GM21381 (cell line): ENCODE measurements around the gene IFT80.

ENCODE experiments used
- ATAC-seq: cut with Tn5 transposase; IDR thresholded peaks from one replicate; pipeline ENCODE4 v1.9.1; 2021; ENCODE audit warnings: mild to moderate bottlenecking, moderate library complexity; ENCODE audit not compliant: unreplicated experiment

The IFT80 gene

DNA sequence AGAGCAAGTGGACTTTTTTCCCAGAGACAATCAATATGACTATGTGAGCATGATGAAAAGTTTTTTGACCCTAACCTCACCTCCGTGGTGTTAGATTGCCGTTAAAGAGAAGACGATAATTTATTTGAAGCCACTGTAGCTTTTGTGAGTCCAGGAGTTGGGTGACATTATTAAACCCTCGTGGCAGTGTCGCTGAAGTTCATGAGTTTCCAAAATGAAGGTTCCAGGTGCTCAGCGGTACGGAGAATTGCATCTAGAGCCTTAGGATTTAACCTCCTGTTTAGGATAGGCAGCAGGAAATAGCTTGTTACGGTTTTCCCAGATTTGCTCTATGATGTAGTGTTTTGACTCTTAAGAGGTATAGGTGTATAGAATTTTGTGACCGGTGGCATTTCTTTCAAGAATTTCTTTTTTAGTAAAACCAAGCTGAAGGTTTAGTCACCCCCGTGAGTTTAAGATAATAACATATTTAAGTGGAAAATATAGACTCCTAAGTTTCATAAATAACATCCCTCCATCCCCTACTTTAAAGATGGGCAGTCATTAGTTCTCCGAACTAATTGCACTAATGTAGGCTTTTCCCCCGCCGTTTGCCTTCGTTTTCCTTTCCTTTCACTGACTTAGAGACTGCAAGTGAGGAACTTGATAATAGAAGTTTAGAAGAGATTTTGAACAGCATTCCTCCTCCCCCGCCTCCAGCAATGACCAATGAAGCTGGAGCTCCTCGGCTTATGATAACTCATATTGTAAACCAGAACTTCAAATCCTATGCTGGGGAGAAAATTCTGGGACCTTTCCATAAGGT lies 2.5 kb upstream of the IFT80 start:
- ATAC-seq: no peak

DNA sequence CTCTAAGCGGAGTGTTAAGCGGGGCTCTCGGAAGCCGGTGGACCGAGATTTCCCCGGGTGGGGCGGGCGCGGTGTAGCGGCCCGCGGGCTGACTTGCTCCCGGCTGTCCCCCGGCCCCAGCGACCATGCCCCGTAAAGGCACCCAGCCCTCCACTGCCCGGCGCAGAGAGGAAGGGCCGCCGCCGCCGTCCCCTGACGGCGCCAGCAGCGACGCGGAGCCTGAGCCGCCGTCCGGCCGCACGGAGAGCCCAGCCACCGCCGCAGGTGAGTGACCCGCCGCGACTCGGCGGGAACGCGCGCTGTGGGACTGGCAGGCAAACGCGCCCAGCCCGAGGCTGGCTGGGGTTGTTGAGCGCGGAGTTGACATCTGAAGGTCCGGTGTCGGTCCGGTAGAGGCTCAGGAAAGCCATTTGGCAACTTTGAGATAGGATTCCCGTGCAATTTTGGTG lies 1.7 kb upstream of the IFT80 start:
- ATAC-seq: no peak

DNA sequence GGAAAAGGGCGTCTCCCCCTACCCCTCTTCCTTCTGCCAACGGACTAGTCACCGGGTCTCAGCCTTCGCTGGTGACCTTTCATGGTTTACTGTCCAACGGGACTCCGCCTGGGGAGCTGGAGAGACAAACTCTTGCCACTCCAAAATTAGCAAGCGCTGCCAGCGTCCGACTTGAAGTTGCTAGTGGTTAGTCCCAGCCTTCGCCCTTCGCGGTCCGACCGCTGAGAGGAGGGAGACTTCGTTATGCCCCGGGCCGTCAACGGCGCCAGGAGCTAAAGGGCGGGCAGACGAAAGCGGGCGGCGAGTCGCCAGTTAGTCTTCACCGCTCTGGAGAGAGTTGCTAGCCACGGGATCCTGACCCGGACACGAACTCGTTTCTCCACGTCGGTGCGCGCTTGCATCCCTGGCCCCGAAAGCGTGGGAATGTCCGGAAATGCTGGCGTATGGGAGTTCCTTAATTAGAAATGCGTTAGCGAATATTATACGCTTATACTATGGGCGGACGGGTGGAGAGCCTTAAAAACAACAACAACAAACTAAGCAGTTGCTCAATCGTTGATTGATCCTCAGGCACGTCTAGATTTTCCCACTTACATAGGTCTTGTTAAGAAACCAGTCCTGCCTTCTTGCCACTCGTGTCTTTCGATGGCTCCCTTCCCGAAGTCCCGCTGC lies 1.1 kb upstream of the IFT80 start:
- ATAC-seq: peak; percentile 7

DNA sequence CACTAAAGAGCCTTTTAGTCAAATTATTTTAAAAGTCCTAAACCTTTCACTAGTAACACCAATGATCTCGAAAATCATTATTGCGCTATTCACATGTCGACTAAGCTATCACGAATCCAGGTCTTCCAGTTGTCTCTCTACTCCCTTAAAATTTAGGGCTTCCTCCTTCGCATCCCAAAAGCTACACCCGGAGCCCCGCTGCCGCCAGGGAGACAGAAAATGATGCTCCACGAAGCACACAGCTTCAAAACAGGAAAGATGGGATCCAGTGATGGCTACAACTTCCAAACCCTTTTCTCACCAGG lies 253 bp downstream of the IFT80 start:
- peak; percentile 6 for ATAC-seq

DNA sequence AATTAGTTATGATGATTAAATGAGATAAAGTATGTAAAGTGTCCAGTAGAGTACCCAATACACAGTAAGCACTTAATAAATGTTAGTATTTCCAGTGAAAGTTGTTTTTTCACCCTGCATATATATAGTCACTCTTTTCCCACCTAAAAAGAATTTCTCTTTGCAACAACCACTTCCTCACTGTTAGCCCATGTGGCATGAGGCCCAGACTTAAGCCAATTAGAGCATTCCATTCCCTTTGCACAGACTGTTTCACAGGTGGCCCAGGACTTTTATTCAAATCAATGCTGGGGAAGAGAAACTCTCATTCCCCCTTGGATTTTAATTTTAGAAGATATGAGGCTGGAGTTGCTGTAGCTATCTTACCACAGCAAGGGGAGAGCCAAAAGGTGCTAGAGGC lies 3.7 kb downstream of the IFT80 start:
- no peak for ATAC-seq

DNA sequence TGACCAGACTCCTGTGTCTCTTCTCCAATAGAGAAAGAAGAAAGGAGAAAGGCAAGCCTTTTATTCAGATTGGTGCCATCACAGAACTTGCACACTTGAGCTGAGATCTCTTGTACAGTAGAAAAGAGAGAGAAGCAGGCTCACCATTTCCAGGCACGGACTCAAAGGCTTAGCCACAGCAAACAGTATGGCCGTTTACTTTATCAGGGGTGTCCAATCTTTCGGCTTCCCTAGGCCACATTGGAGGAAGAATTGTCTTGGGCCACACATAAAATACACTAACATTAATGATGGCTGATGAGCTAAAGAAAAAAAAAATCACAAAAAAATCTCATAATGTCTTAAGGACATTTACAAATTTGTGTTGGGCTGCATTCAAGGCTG lies 5.0 kb downstream of the IFT80 start:
- ATAC-seq: no peak

DNA sequence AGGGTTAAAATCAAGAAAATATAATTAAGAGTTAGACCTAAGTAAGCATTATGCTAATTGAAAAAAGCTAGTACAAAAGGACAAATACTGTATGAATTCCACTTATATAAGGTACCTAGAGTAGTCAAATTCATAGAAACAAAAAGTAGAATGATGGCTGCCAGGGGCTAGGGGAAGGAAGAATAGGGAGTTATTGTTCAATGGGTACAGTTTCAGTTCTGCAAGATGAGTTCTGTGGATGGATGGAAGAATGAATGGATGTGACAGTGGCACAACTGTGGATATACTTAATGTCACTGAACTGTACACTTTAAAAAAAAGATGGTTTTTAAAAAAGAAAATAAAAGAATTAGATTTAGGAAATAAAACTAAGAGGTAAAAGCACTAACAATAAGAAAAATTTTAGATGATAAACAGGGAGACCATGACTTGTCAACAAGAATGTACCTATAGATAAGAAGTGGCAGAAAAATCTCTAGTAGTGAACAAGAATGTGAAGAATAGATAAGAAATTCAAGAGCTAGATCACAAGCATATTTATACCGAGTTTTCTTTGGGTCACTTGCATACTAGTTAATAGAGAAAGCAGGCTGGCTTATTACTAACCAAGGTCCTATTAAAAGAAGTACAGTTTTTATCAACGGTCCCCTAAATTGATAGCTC lies 5.5 kb downstream of the IFT80 start:
- no peak for ATAC-seq

DNA sequence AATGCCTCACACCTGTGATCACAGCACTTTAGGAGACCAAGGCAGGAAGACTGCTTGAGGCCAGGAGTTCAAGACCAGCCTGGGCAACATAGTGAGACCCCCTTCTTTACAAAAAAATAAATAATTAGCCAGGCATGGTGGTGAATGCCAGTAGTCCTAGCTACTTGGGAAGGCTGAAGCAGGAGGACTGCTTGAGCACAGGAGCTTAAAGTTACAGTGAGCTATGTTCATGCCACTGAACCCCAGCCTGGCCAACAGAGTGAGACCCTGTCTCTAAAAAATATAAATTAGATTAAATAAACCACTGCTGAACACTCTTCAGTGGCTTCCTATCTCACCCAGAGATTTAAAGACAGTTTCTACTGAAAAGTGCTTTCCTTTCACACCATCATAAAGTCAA lies 6.2 kb downstream of the IFT80 start:
- no peak for ATAC-seq

DNA sequence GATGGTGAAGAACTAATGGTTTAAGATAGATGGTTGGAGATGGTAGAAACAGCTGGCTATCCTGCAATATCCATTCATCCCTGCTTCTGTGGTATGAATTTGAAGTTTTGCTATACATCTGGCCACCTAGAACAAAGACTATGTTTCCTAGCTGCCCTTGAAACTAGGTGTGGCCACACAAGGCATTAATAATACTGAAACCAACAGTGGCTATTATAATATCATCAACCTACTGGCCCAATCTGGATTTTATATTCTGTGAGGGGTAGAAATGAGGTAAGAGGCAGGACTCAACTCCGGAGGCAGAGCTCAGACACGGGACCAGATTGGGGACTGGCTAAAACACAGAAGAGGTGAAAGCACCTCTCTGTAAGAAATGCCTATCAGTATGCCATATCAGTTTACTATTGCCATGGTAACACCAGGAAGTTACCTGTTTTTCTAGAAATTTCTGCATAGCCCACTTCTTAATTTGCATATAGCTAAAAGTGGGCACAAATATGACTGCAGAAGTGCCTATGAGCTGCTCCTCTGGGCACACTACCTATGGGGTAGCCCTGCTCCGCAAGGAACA lies 8.4 kb downstream of the IFT80 start:
- no peak for ATAC-seq

DNA sequence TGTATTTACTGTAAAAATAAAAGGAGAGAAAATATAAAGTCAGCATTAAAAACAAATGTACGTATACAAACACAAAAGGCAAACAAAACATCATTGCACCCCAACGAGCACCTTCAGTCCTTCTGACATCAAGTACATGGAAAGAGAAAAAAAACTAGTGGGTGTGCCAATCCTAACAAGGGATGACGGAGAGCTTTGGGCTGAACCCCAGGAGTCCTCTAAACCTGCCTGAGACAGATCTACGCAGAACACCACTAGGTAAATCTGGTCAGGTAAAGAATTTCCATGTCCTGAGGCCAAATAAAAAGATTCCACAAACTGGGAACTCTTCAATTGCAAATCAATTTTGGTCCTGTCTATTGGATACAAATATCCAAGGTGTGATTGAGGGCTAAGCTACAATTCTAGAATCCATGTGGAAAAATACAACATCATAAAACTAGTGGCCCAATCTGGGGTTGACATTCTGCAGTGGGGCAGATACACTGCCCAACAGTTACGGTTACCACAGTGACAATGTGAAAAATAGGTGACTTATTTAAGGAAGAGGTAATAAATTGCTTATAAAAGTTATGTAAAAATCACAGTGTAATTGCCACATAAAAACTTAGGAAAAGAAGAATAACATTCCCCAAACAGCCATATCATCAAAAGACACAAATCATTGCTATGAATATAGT lies 14.2 kb downstream of the IFT80 start:
- ATAC-seq: no peak

DNA sequence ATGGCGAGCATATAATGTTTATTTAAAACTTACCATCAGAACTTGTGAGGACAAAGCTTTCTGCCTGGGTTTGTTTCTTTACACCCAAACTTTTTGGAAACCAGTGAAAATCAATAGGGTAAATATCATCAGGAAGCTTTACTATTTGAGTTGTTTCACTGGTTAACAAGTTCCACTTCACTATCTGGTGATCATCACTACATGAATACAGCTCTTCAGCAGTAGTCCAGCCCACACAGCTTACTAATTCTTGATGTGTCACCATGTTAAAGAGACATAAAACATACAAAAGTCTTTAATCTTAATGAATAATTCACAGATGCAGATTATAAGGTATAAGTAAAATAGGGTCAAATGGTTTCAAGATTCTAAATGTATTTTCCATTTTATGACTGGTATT lies 17.6 kb downstream of the IFT80 start:
- no peak for ATAC-seq

DNA sequence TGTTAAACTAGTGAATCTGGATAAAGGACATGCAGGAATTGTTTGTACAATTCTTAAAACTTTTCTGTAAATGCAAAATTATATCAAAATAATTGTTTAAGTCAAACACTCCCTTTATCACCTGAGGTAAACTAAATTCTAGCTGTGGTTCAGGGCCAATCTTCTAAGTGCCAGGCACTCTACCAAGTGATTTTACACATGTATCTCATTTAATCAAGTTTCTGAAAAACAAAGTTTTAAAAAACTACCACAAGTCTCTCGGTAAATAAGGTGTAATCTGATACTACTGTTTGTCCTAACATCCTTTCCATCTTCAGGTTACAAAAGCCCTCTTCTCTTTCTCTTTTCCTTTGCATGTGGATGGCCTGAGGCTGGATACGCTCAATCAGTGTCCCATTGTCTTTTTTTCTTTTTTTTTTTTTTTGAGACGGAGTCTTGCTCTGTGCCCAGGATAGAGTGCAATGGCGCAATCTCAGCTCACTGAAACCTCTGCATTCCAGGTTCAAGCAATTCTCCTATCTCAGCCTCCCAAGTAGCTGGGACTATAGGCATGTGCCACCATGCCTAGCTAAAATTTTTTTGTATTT lies 19.3 kb downstream of the IFT80 start:
- ATAC-seq: no peak

DNA sequence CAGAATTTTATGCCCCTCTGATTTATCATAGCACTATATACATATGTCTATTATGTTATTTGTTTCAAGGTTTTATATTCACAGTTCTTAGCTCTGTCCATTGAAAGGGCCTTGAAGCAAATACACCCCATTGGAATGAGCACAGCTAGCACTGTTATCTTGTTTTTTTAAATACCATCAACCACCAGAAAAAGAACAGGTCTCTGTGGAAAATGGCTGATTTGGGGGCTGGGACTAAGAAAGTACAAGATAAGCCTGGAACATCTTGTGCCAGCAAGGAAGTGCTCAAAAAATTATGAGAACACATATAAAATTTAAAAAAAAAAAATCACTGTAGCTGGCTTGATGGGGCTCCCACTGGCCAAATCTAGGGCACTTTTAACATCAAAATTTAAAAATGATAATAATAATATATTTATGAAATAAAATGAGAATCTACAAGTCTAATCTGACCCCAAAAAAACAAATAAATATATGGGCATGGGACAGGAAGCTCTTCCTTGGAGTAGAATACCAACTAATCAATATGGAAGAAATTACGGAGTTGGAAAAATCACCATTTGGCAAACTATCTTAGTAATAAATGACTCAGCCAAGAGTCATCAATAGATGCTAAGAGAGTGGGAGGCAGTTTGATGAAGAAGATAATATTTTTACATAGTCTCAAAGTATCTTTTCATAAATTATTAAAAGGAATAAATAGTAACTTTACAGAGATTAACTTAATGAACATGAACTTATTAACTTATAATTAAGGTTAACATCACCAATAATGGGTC lies 20.5 kb downstream of the IFT80 start:
- ATAC-seq: no peak

DNA sequence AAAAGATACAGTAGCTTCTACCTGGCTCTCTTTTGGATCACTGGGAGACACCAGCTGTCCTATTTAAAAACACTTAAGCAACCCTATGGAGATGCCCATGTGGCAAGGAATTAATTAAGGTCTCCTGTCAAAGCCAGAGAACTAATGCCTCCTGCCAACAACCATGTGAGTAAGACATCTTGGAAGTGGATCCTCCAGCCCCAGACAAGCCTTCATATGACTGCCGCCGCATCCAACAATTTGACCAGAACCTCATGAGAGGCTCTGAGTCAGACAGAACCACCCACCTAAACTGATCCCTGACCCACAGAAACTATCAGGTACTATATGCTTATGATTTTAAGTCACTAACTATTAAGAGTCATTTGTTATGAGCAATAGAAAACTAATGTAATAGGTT lies 22.3 kb downstream of the IFT80 start:
- ATAC-seq: no peak

DNA sequence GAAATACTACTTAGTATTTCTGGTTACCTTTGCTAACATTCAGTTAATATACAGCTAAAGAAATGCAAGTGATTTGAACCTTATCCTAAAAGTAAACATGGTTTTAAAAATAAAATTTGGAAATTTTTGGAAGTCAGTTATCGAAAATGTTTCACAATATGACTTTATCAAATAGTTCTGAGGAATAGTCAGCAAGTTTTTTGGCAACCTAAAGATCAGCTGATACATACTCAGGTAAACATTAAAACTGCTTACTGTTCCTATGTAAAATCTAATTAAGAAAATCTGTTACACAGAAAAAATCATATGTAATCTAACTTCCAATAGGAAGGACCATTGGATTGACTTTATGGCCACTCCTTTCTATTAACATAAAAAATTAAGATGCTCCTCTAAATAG lies 24.1 kb downstream of the IFT80 start:
- no peak for ATAC-seq

DNA sequence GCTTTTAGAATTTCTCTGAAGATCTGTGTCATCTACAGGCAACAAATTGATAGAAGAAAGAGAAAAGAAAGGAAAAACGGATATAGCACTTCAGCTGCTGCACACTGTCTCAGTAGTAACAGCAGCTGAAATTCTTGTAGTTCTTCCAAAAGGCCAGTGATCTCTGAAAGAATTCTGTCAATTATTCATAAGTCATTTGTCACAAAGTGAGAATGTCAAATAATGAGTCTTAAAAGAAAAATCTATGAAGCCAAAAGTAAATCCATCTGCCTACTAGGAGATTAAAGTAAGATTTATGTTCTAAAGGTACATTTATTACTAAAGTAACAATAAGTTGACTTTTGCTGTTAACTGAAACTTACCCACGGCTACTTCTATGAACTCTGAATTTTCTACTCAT lies 24.6 kb downstream of the IFT80 start:
- no peak for ATAC-seq

DNA sequence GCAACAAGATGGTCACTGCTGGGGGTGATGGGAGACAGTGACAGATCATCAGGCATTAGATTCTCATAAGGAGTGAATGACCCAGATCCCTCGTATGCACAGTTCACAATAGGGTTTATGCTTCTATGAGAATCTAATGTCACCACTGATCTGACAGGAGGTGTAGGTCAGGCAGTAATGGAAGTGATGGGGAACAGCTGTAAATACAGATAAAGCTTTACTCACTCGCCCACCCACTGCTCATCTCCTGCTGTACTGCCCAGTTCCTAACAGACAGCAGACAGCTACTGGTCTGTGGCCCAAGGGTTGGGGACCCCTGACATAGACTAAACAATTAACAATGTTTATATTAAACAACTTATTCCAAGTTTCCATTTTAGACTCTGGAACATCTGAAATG lies 25.4 kb downstream of the IFT80 start:
- no peak for ATAC-seq

DNA sequence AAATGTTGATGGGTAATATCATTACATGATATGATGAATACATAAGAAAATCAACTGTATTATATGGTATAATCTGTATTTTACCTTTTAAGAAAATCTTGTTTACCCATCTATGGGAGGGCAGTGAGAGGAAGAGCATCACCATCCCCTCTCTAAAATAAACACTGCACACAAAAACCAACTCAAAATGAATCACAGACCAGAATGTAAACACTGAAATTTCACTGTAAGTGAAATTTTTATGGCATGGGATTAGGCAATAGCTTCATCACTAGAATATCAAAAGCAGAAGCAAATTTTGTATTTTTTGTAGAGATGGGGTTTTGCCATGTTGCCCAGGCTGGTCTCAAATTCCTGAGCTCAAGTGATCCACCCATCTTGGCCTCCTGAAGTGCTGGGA lies 26.2 kb downstream of the IFT80 start:
- no peak for ATAC-seq

DNA sequence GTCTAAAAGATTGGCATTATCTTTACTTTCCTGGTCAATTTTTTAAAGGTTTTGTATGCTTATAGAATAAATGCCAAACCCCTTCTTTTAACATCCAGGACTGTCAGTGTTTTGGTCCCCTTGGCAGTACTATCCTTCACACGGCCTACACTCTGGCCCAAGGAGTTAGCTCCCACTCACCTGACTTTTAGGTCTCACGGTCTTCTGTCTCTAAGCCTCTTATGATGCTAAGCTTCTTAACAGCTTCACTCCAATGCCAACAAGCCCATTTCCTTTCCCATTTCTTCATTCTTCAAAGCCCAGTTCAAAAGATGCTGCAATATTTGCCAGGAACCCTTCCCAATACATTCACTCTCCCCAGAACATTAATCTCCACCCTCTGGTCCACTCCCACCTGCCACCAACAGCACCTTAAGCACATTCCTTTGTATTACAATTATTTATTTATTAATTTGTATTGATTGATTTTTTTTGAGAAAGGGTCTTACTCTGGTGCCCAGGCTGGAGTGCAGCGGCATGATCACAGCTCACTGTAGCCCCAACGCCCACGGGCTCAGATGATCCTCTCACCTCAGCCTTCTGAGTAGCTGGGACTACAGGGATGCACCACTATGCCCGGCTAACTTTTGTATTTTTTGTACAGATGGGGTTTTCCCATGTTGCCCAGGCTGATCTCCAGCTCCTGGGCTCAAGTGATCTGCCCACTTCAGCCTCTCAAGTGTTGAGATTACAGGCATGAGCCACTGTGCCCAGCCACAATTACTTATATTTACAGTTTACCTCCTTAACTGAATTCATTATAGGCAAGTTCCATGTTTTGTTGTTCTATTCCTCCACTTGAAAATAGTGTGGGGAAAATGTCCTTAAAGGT lies 27.8 kb downstream of the IFT80 start:
- no peak for ATAC-seq
